Parathyroid adenoma (tissue), 2 donors: ENCODE results near the gene EEIG2.

ENCODE experiments used
- H2AFZ ChIP-seq: fragments of 300-600 bp; sonication (generic); one replicate; pipeline ENCODE4 v1.7.0; 2017; ENCODE audit warnings: antibody characterized with exemption, mild to moderate bottlenecking
- H3K27ac ChIP-seq: fragments of 300-600 bp; sonication (generic); one replicate; pipeline ENCODE4 v1.7.0; 2017
- H3K27me3 ChIP-seq: fragments of 300-600 bp; sonication (generic); one replicate; pipeline ENCODE4 v1.7.0; 2017; ENCODE audit warnings: low read length; ENCODE audit not compliant: control insufficient read depth, insufficient read depth
- H3K36me3 ChIP-seq: fragments of 300-600 bp; sonication (generic); one replicate; pipeline ENCODE4 v1.7.0; 2017; ENCODE audit warnings: low read length; ENCODE audit not compliant: control insufficient read depth, insufficient read depth
- H3K4me1 ChIP-seq: fragments of 300-600 bp; sonication (generic); one replicate; pipeline ENCODE4 v1.7.0; 2017; ENCODE audit warnings: control low read depth
- H3K4me2 ChIP-seq: fragments of 300-600 bp; sonication (generic); one replicate; pipeline ENCODE4 v1.7.0; 2017; ENCODE audit warnings: low read length
- H3K4me3 ChIP-seq: fragments of 300-600 bp; sonication (generic); one replicate; pipeline ENCODE4 v1.7.0; 2017; ENCODE audit warnings: low read depth, low read length
- H3K79me2 ChIP-seq: fragments of 300-600 bp; sonication (generic); one replicate; pipeline ENCODE4 v1.7.0; 2017; ENCODE audit warnings: control low read depth
- H3K9ac ChIP-seq: fragments of 300-600 bp; sonication (generic); one replicate; pipeline ENCODE4 v1.7.0; 2017; ENCODE audit warnings: mild to moderate bottlenecking
- H3K9me3 ChIP-seq: fragments of 300-600 bp; sonication (generic); one replicate; pipeline ENCODE4 v1.7.0; 2017; ENCODE audit warnings: low read length; ENCODE audit not compliant: control insufficient read depth
- TF ChIP-seq, protein P1 (sequence below): fragments of 300-600 bp; sonication (generic); IDR thresholded peaks from one replicate; pipeline ENCODE4 v1.7.0; 2017; ENCODE audit warnings: antibody characterized with exemption, mild to moderate bottlenecking
- donor health status: primary hyperparathyroidism.

The EEIG2 gene

GRCh38 chr1:108553905-108554304, 6.0 kb upstream of the EEIG2 start:
- no peak overlapping the region for H3K27ac ChIP-seq
- no peaks in the 10 kb centered on the region for H3K79me2 ChIP-seq
- TF ChIP-seq, protein P1, sequence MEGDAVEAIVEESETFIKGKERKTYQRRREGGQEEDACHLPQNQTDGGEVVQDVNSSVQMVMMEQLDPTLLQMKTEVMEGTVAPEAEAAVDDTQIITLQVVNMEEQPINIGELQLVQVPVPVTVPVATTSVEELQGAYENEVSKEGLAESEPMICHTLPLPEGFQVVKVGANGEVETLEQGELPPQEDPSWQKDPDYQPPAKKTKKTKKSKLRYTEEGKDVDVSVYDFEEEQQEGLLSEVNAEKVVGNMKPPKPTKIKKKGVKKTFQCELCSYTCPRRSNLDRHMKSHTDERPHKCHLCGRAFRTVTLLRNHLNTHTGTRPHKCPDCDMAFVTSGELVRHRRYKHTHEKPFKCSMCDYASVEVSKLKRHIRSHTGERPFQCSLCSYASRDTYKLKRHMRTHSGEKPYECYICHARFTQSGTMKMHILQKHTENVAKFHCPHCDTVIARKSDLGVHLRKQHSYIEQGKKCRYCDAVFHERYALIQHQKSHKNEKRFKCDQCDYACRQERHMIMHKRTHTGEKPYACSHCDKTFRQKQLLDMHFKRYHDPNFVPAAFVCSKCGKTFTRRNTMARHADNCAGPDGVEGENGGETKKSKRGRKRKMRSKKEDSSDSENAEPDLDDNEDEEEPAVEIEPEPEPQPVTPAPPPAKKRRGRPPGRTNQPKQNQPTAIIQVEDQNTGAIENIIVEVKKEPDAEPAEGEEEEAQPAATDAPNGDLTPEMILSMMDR = no peak

GRCh38 chr1:108554682-108555427, 5.0 kb upstream of the EEIG2 start:
- H3K4me1 ChIP-seq = no peaks in the 10 kb centered on the region
- H3K4me3 ChIP-seq = no peak overlapping the region
- no peak overlapping the region for H3K27ac ChIP-seq
- TF ChIP-seq, protein P1 = no peak
- H3K9me3 ChIP-seq = no peaks in the 10 kb centered on the region
- peak overlapping the region; percentile 42 for H2AFZ ChIP-seq
- no peaks in the 10 kb centered on the region for H3K79me2 ChIP-seq
- H3K36me3 ChIP-seq = no peaks in the 10 kb centered on the region
- H3K9ac ChIP-seq = no peak overlapping the region
- no peak overlapping the region for H3K4me2 ChIP-seq
- no peaks in the 10 kb centered on the region for H3K27me3 ChIP-seq

More at GRCh38 chr1:108553905-108554304, 6.0 kb upstream of the EEIG2 start:
- H3K4me2 ChIP-seq = no peak overlapping the region
- peak overlapping the region; percentile 5 for H2AFZ ChIP-seq
- no peaks in the 10 kb centered on the region for H3K27me3 ChIP-seq
- H3K9me3 ChIP-seq = no peaks in the 10 kb centered on the region
- H3K9ac ChIP-seq = no peak overlapping the region
- H3K4me1 ChIP-seq = no peaks in the 10 kb centered on the region
- H3K4me3 ChIP-seq = no peak overlapping the region
- H3K36me3 ChIP-seq = no peaks in the 10 kb centered on the region

GRCh38 chr1:108556066-108556465, 3.8 kb upstream of the EEIG2 start:
- H3K4me3 ChIP-seq = no peak overlapping the region
- no peak overlapping the region for H2AFZ ChIP-seq
- H3K36me3 ChIP-seq = no peaks in the 10 kb centered on the region
- no peaks in the 10 kb centered on the region for H3K4me1 ChIP-seq
- H3K79me2 ChIP-seq = no peaks in the 10 kb centered on the region
- H3K4me2 ChIP-seq = no peak overlapping the region
- TF ChIP-seq, protein P1 = no peak
- no peaks in the 10 kb centered on the region for H3K27me3 ChIP-seq
- no peak overlapping the region for H3K9ac ChIP-seq
- H3K9me3 ChIP-seq = no peaks in the 10 kb centered on the region
- no peak overlapping the region for H3K27ac ChIP-seq

DNA sequence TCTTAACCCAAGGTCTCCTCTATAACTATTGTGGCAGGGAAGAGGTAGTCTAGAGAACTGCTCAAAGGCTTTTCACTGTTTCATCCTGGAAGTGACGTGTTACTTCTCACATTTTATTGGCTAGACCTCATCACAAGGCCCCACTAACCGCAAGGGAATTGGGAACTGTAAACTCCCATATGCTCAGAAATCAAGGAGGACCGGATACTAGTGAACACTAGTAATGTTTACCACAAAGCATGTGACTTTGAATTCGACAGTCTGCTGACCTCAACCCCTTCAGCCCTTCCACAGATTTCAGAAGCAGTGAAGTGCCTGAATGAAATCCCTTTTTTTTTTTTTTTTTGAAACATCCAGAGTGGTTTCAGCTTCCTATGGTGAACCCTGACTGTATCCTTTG, 3.4 kb upstream of the EEIG2 start:
- Histone ChIP-seq H3K9ac (no peak overlapping the region), H3K4me1 (peaks cover 2% of the 10 kb centered on the region), H3K9me3 (no peaks in the 10 kb centered on the region), H3K79me2 (no peaks in the 10 kb centered on the region), H3K36me3 (no peaks in the 10 kb centered on the region), H2AFZ (no peak overlapping the region), H3K4me2 (no peak overlapping the region), H3K4me3 (no peak overlapping the region), H3K27ac (no peak overlapping the region), H3K27me3 (no peaks in the 10 kb centered on the region)
- TF ChIP-seq, protein P1 = no peak

DNA sequence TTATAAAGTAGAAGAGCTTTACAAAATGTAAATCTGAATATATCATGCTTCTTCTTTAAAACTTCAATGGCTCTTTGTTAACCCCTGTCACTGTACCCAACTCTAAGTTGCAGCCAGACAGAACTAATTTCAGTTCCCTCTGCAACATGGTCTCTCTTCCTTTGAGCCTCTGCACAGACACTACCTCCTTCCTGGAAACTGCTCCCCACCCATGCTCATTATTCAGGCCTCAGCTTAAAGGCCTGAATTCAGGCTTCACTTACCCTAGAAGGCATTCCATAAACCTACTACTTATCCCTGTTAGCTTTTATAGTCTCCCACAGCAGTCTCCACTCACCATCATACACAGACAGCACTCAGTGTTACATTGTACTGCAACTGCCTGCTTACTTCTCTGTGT, 2.6 kb upstream of the EEIG2 start:
- Histone ChIP-seq H3K9ac (no peak overlapping the region), H3K36me3 (no peaks in the 10 kb centered on the region), H3K4me2 (no peak overlapping the region), H3K9me3 (no peaks in the 10 kb centered on the region), H3K79me2 (peaks cover 3% of the 10 kb centered on the region), H3K4me3 (no peak overlapping the region), H3K27ac (no peak overlapping the region), H3K27me3 (no peaks in the 10 kb centered on the region), H3K4me1 (peaks cover 9% of the 10 kb centered on the region), H2AFZ (no peak overlapping the region)
- TF ChIP-seq, protein P1 = no peak
